ENCODE measurements around the gene NUDT19.

Gene NUDT19

GRCh38 chr19:32674153-32674930, 17.3 kb upstream of the NUDT19 start:
- Histone ChIP-seq H3K9ac (peak overlapping the region; percentile 84), H3K4me3 (peak overlapping the region; percentile 94), H3K27ac (peak overlapping the region; percentile 81), H3K4me1 (peaks cover 62% of the 10 kb centered on the region), H3K9me3 (no peaks in the 10 kb centered on the region), H3K36me3 (peaks cover 13% of the 10 kb centered on the region), H3K4me2 (peak overlapping the region; percentile 95), H4K20me1 (peaks cover 67% of the 10 kb centered on the region), H3K27me3 (peaks cover 22% of the 10 kb centered on the region)
- no peak for TF ChIP-seq Cebpa-rat (IDR thresholded peaks at IDR 0.05)

- no peak for TF ChIP-seq Cebpa-rat (IDR thresholded peaks at IDR 0.05)
- H3K36me3 ChIP-seq, result peaks cover 6% of the 10 kb centered on the region; the same call in 1 of the 2 replicates
- H3K4me1 ChIP-seq, result peaks cover 54% of the 10 kb centered on the region
- H3K4me2 ChIP-seq, result peak within 1 kb of the TSS; percentile 95
- H3K4me3 ChIP-seq, result peak within 1 kb of the TSS; percentile 94
- H3K9ac ChIP-seq, result peak within 1 kb of the TSS; percentile 84
- peaks cover 22% of the 10 kb centered on the region for H3K27me3 ChIP-seq
- H3K9me3 ChIP-seq, result no peaks in the 10 kb centered on the region
- peak within 1 kb of the TSS; percentile 81 for H3K27ac ChIP-seq
- H4K20me1 ChIP-seq, result peaks cover 59% of the 10 kb centered on the region
Measured at GRCh38 chr19:32674931-32675719, 16.5 kb upstream of the NUDT19 start, which contains the start of gene ANKRD27. ANKRD27 (minus strand) TSS chr19:32675180; CDS start chr19:32659015, 16,165 bp downstream.

GRCh38 chr19:32675720-32676185, 15.9 kb upstream of the NUDT19 start, which contains the start of gene RGS9BP:
RGS9BP (plus strand) TSS chr19:32675848; CDS start chr19:32676264, 416 bp downstream.
- Histone ChIP-seq H3K36me3 (no peaks in the 10 kb centered on the region), H3K9me3 (no peaks in the 10 kb centered on the region), H3K27me3 (peaks cover 22% of the 10 kb centered on the region), H3K4me1 (peaks cover 49% of the 10 kb centered on the region), H3K4me3 (peak within 1 kb of the TSS; percentile 94), H4K20me1 (peaks cover 52% of the 10 kb centered on the region), H3K27ac (peak within 1 kb of the TSS; percentile 81), H3K4me2 (peak within 1 kb of the TSS; percentile 95), H3K9ac (peak within 1 kb of the TSS; percentile 84)
- no peak for TF ChIP-seq Cebpa-rat (IDR thresholded peaks at IDR 0.05)

GRCh38 chr19:32676186-32676894, 15.3 kb upstream of the NUDT19 start:
- peaks cover 47% of the 10 kb centered on the region for H4K20me1 ChIP-seq
- no peak overlapping the region for H3K27ac ChIP-seq
- H3K4me3 ChIP-seq, result peak overlapping the region; percentile 94
- no peaks in the 10 kb centered on the region for H3K9me3 ChIP-seq
- no peaks in the 10 kb centered on the region for H3K36me3 ChIP-seq
- H3K9ac ChIP-seq, result peak overlapping the region; percentile 60; the same call in 1 of the 2 replicates
- peaks cover 22% of the 10 kb centered on the region for H3K27me3 ChIP-seq
- TF ChIP-seq Cebpa-rat (IDR thresholded peaks at IDR 0.05), result no peak
- H3K4me1 ChIP-seq, result peaks cover 43% of the 10 kb centered on the region
- H3K4me2 ChIP-seq, result peak overlapping the region; percentile 93

- Histone ChIP-seq H3K36me3 (no peaks in the 10 kb centered on the region), H3K27ac (no peak overlapping the region), H4K20me1 (peaks cover 41% of the 10 kb centered on the region), H3K9me3 (no peaks in the 10 kb centered on the region), H3K9ac (no peak overlapping the region), H3K4me2 (peak overlapping the region; percentile 93), H3K4me3 (0 out of 2 replicates have a peak overlapping the region, but pooled peaks have one; percentile 94), H3K4me1 (peaks cover 37% of the 10 kb centered on the region), H3K27me3 (peaks cover 22% of the 10 kb centered on the region)
- TF ChIP-seq Cebpa-rat (IDR thresholded peaks at IDR 0.05), result no peak
Measured at GRCh38 chr19:32676895-32677359, 14.7 kb upstream of the NUDT19 start.

GRCh38 chr19:32677657-32678056, 14.0 kb upstream of the NUDT19 start:
- H4K20me1 ChIP-seq, result peaks cover 33% of the 10 kb centered on the region
- no peak overlapping the region for H3K4me3 ChIP-seq
- no peak for TF ChIP-seq Cebpa-rat (IDR thresholded peaks at IDR 0.05)
- peak overlapping the region; percentile 93; the same call in 1 of the 2 replicates for H3K4me2 ChIP-seq
- no peak overlapping the region for H3K9ac ChIP-seq
- no peaks in the 10 kb centered on the region for H3K36me3 ChIP-seq
- no peaks in the 10 kb centered on the region for H3K9me3 ChIP-seq
- H3K4me1 ChIP-seq, result peaks cover 30% of the 10 kb centered on the region
- H3K27me3 ChIP-seq, result peaks cover 22% of the 10 kb centered on the region
- H3K27ac ChIP-seq, result no peak overlapping the region

- Histone ChIP-seq H4K20me1 (peaks cover 11% of the 10 kb centered on the region; the same call in 1 of the 2 replicates), H3K27ac (no peak overlapping the region), H3K4me1 (peaks cover 11% of the 10 kb centered on the region), H3K36me3 (no peaks in the 10 kb centered on the region), H3K4me3 (no peak overlapping the region), H3K4me2 (no peak overlapping the region), H3K9ac (no peak overlapping the region), H3K9me3 (no peaks in the 10 kb centered on the region), H3K27me3 (peaks cover 19% of the 10 kb centered on the region)
- TF ChIP-seq Cebpa-rat (IDR thresholded peaks at IDR 0.05), result no peak
Measured at GRCh38 chr19:32680986-32681385, 10.6 kb upstream of the NUDT19 start.

GRCh38 chr19:32682317-32682716, 9.3 kb upstream of the NUDT19 start:
- no peak overlapping the region for H3K4me3 ChIP-seq
- no peak for TF ChIP-seq Cebpa-rat (IDR thresholded peaks at IDR 0.05)

More at GRCh38 chr19:32682317-32682716, 9.3 kb upstream of the NUDT19 start:
- no peaks in the 10 kb centered on the region for H3K36me3 ChIP-seq
- no peak overlapping the region for H3K9ac ChIP-seq
- H3K9me3 ChIP-seq, result no peaks in the 10 kb centered on the region
- H4K20me1 ChIP-seq, result no peaks in the 10 kb centered on the region
- no peaks in the 10 kb centered on the region for H3K4me1 ChIP-seq
- H3K4me2 ChIP-seq, result no peak overlapping the region
- peaks cover 6% of the 10 kb centered on the region; the same call in 1 of the 2 replicates for H3K27me3 ChIP-seq
- no peak overlapping the region for H3K27ac ChIP-seq

Data from BLaER1 (cell line).